ENCODE data around the gene PELI2.
A peak's percentile ranks its signal among the peaks of the same experiment; 100 is the strongest.

PELI2 gene

DNA sequence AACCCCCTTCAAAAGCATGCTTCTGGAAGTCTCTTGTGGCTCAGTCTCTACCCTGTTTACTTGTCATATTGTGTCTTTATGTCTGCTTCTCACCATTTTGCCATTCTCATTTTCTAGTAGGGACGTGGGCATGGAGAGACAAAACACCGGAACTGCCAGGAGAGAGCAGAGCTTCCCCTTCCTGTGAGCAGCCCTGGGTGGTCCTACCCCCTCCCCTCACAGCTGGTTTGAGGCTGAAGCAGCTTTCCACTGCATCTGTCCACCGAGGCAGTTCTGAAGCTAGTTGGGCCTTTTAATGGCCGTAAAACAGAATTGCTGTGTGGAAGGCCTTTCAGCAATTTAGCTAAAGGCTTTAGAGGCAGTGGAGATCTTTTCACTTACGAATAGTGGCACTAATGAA, 77.0 kb downstream of the PELI2 start:
- no peaks in the 10 kb centered on the region for H3K27me3 Mint-ChIP-seq
- peaks cover 29% of the 10 kb centered on the region for H3K4me1 Mint-ChIP-seq
- no peaks in the 10 kb centered on the region for H3K9me3 Mint-ChIP-seq
- H3K4me3 Mint-ChIP-seq = peak overlapping the region in 1 of 2 donors; percentile 51
- DNase-seq (no peak), ATAC-seq (no peak)
- peak overlapping the region in 1 of 2 donors; percentile 92 for H3K27ac Mint-ChIP-seq

DNA sequence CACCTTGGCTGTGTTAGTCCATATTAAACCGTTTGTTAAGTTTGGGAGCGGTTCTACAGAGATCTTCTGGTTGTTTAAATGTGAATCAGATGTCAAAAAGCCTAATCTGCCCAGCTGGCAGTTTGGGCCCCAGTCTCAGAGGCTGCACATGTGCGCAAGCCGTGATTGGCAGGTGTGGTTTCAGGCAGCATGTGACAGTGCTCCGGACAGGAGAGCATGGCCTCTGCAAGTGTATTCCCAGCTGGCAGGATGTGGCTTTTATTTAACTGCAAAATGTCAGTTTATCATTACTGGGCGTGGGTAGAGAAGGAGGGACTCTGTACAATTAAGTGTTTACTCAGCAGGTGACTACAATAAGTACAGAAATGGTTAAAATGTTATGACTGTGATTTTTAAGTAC, 77.5 kb downstream of the PELI2 start:
- ATAC-seq (peak; percentile 94), DNase-seq (peak in 1 of 2 donors; percentile 48)
- peaks cover 29% of the 10 kb centered on the region for H3K4me1 Mint-ChIP-seq
- H3K27me3 Mint-ChIP-seq = no peaks in the 10 kb centered on the region
- peak overlapping the region in 1 of 2 donors; percentile 92 for H3K27ac Mint-ChIP-seq
- no peaks in the 10 kb centered on the region for H3K9me3 Mint-ChIP-seq
- peak overlapping the region; percentile 51 to 66 for H3K4me3 Mint-ChIP-seq

DNA sequence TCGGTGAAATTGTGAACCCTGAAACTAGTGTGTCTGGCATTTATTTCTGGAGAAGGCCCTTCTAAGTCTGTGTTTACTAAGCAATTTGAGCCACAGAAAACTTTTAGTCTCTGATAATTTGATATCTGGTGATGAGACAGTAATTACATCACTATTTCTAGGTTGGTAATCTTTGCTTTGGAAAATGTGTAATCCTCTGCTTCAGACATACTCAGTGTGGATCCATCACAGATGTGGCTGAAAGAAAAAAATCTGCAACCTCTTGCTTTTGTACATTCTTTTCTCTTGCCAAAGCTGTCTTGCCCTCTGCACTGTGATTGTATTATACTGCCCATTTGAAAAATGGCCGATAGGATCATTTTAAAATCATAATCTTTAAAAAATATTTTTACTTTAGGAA, 78.1 kb downstream of the PELI2 start:
- no peaks in the 10 kb centered on the region for H3K9me3 Mint-ChIP-seq
- no peak overlapping the region for H3K4me3 Mint-ChIP-seq
- H3K27ac Mint-ChIP-seq = no peak overlapping the region
- ATAC-seq = no peak
- H3K4me1 Mint-ChIP-seq = peaks cover 29% of the 10 kb centered on the region
- no peak for DNase-seq
- H3K27me3 Mint-ChIP-seq = no peaks in the 10 kb centered on the region

DNA sequence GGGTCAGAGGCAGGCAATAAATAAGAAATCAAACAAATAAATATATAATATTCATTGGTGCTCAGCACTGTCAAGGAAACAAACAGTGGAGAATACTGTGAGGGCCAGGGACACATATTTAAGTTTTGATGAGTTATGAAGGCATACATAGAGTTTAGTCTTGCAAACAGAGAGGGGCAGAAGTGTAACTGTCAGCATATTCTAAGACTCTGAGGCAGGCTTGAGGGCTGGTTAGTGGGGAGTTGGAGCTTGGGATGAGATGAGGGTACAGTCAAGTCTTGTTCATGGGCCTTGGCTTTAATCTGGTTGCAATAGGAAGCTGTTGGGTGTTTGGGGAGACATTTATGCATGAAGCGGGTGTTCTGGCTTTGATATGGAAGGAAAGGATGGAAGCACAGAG, 78.9 kb downstream of the PELI2 start:
- Mint-ChIP-seq H3K27ac (no peak overlapping the region), H3K9me3 (no peaks in the 10 kb centered on the region), H3K27me3 (no peaks in the 10 kb centered on the region), H3K4me1 (peaks cover 31% of the 10 kb centered on the region), H3K4me3 (no peak overlapping the region)
- DNase-seq = no peak
- ATAC-seq = no peak

DNA sequence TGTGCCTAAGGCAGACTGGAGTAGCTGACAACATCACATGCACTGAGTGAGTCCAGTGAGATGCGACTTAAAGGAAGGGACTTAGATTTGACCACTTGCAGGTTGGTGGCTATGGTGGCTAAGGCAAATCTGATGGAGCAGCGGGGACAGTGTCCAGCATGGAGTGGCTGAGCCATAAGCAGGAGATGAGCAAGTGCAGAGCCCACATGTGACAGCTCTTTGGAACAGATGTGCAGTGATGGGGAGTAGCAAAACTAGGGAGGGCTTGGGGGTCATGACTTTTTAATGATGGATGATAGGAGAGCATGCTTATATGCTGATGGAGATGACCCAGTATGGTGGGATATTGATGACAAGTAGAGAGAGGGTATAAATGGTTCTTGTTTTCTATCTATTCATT, 80.2 kb downstream of the PELI2 start:
- Mint-ChIP-seq H3K27me3 (no peaks in the 10 kb centered on the region), H3K4me3 (no peak overlapping the region), H3K27ac (no peak overlapping the region), H3K9me3 (no peaks in the 10 kb centered on the region), H3K4me1 (peaks cover 31% of the 10 kb centered on the region)
- no peak for DNase-seq
- ATAC-seq = no peak

DNA sequence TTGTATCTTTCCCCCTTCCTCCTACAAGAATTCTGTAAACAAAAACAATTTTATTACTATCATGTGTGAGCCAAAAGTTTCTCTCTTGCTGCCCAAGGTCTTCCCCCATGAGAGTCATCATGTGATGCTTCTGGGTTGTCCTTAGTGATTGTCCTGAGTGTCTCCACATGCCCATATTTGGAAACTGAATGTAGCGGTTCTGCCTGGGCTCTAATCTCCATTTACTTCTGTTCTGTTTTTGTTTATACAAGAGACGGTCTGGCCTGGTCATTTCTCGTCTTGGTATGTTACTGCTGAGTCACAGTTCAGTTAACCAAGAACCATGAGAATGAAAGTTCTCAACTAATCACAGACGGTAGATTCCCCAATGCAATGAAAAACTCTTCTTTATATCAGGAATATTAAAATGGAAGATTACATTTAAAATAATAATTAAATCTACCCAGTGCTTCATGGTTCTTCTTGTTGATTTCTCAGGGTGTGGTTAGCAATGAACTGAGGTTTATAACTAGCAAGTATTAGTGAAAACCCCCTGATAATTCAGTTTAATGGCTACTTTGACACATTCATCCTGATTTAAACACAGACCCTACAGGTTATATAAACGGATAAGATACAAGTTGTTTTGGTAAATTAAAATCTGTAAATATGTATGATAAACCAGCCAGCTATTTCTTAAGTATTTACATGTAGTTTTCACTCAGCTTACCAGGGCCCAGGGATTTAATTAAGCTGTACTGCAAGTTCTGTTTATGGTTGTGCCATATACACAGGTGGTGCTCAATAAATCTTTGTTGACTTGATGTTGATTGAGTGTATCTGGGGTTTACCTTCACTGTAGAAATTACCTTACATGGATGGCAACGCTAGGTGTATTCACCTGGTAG, 81.1 kb downstream of the PELI2 start:
- no peak for ATAC-seq
- H3K9me3 Mint-ChIP-seq = no peaks in the 10 kb centered on the region
- peaks cover 25% of the 10 kb centered on the region for H3K4me1 Mint-ChIP-seq
- no peak for DNase-seq
- no peak overlapping the region for H3K4me3 Mint-ChIP-seq
- no peak overlapping the region for H3K27ac Mint-ChIP-seq
- no peaks in the 10 kb centered on the region for H3K27me3 Mint-ChIP-seq

DNA sequence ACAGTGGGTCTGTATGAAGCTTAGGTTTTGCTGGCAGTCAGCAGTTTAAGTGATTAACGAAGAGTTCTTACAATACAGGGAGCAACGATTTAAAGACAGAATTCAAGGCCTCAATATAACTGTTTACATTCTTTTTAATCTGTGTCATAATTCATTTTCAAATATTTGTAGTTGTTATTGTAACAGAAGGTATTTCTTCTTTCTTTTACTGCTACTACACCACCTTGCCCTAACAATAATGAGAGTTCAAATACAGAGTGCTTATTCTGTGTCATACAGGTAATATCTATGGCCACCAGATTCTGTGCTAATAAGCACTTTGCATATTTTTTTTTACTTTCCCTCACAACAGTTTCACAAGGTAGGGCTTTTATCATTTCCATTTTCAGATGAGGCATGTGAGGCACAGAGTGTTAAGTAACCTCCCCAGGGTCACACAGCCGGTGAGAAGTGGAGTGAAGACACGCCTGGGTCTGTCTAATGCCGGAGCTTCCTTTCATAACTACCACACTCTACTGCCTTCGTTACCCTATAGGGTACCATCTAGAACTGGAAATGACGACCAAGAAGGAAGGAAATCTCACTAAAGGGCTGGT, 81.9 kb downstream of the PELI2 start:
- ATAC-seq = no peak
- H3K27me3 Mint-ChIP-seq = no peaks in the 10 kb centered on the region
- H3K4me1 Mint-ChIP-seq = peaks cover 17% of the 10 kb centered on the region
- no peak for DNase-seq
- no peak overlapping the region for H3K27ac Mint-ChIP-seq
- no peak overlapping the region for H3K4me3 Mint-ChIP-seq
- no peaks in the 10 kb centered on the region for H3K9me3 Mint-ChIP-seq

DNA sequence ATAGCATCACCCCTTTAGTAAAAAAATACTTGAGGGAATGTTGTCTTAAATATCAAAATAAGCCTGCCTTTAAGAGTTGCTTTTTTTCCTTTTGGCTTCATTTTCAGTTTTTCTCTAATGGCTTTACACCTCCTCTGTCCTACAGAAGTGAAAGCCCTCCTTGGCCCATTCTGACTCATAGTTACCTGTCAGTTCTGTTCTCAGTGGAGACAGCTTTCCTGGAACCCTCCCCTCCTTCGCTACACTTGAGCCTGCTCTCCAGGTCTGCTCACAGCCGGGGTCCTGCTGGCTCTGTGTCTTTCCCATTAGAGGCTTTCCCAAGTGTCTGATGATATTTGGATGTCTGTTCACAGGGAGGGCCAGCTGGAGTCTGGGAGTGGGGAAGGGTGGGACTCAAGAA, 84.0 kb downstream of the PELI2 start:
- H3K27me3 Mint-ChIP-seq = no peaks in the 10 kb centered on the region
- peak; percentile 92 for ATAC-seq

DNA sequence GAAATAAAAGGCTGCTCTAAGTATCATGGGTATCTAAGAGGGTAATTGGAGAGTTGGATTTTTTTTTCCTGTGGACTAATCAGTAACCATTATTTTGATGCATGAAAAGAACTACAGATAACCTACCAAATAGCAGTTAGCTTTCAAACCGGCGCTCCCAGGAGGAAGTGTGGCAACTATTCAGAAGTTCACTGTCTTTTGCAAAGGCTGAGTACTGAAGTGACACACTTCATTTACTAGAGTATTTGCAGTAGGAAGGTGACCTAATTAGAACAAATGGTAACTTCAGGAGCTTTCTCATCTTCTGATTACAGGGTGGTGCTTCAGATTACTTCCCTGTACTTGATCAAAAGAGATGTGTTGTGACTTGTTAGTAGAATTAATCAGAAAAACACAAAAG, 87.7 kb downstream of the PELI2 start:
- Mint-ChIP-seq H3K9me3 (no peaks in the 10 kb centered on the region), H3K4me1 (peaks cover 6% of the 10 kb centered on the region), H3K4me3 (no peak overlapping the region), H3K27ac (no peak overlapping the region), H3K27me3 (no peaks in the 10 kb centered on the region)
- no peak for ATAC-seq
- no peak for DNase-seq

More for the DNA sequence above, 84.0 kb downstream of the PELI2 start:
- DNase-seq = peak in 1 of 2 donors; percentile 19
- Mint-ChIP-seq H3K9me3 (no peaks in the 10 kb centered on the region), H3K27ac (peak overlapping the region in 1 of 2 donors; percentile 5), H3K4me3 (no peak overlapping the region), H3K4me1 (peaks cover 6% of the 10 kb centered on the region)

DNA sequence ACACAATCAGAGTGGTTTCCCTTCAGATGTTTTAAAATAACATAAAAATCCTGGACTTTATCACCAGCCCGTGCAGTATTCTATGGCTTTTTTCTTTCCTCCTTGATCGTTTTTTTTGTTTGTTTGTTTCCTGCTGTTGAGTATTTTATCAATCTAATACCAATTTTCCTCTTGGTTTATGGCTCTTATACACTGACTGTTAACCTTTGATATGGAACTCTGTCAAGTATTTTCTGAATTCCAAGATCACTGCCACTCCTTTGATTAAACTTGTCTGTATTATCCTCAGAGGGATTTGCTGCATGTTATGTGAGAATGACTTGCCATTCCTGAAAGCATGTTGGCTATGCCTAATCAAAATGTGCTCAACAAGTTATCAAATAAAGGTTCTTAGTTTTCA, 88.4 kb downstream of the PELI2 start:
- ATAC-seq (no peak), DNase-seq (no peak)
- Mint-ChIP-seq H3K4me3 (no peak overlapping the region), H3K27me3 (no peaks in the 10 kb centered on the region), H3K9me3 (no peaks in the 10 kb centered on the region), H3K27ac (no peak overlapping the region), H3K4me1 (peaks cover 6% of the 10 kb centered on the region)

DNA sequence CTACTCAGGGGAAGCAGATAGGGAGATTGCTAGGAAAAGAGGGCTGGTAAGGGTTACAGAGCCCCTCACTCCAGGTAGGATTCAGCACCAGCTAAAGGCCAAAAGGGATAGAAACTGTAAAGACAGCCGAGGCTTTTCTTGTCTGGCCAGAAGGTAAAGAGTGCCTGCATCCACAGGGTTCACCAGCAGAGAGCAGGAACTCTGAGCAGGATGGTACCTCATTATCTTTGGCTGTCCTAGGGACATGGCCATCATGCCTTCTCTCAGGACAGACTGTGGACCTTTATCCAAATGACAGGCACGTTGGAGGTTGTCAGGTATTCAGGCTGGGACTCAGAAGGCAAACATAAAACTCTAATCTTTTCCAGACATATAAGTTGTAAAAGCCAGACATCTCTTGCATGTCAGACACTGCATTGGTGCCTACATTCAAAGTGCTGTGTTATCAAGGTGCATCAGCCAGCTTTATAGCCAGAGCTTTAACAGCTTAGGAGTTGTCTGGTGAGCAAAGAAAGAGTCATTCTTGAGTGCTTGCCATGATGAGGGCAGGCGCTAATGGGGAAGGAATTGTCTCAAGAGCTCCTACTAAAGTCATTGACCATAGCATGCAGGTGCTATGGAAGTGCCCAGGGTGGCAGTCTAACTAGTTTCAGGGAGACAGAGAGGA, 89.5 kb downstream of the PELI2 start:
- Mint-ChIP-seq H3K27me3 (no peaks in the 10 kb centered on the region), H3K4me1 (no peaks in the 10 kb centered on the region), H3K27ac (no peak overlapping the region), H3K4me3 (no peak overlapping the region), H3K9me3 (no peaks in the 10 kb centered on the region)
- DNase-seq (no peak), ATAC-seq (no peak)

DNA sequence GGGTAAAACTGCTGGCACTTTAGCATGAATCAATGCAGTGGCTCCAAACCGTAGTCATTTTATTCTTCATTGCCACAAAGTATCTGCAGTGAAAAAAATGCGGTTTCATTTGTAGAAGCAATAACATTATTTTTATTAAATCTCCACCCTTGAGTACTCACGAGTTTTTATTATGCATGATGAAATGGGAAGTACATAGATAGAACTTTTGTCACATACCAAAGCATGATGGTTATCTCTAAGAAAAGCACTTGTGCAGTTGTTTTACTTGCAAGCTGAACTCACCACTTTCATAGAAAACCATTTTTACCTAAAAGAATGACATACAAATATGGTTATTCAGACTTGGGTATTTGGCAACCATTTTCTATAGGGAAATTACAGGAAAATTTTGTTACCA, 90.3 kb downstream of the PELI2 start:
- no peak for ATAC-seq
- peaks cover 5% of the 10 kb centered on the region for H3K27me3 Mint-ChIP-seq

DNA sequence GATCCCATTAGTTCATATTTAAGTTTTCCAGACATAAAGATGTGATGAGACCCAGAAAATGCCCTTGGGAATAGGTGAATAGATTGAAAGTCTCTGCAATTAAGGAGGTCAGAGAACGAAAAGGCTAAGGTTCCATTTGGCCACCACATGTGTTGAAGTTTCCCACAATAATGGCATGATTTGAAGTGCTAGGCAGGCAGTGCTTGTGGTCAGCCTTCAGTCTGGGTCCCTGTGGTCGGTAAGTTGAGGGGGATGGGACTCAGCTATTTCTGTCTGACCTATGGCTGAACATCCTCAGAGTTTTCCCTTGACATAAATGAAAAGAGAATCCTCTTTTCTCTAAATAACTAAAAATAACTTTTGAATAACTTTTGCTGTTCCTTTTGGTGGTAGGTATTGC, 92.4 kb downstream of the PELI2 start:
- no peak overlapping the region for H3K4me3 Mint-ChIP-seq
- no peaks in the 10 kb centered on the region for H3K4me1 Mint-ChIP-seq
- ATAC-seq (no peak), DNase-seq (no peak)
- no peak overlapping the region for H3K27ac Mint-ChIP-seq
- peaks cover 13% of the 10 kb centered on the region for H3K27me3 Mint-ChIP-seq
- no peaks in the 10 kb centered on the region for H3K9me3 Mint-ChIP-seq

More for the DNA sequence above, 90.3 kb downstream of the PELI2 start:
- Mint-ChIP-seq H3K9me3 (no peaks in the 10 kb centered on the region), H3K4me1 (no peaks in the 10 kb centered on the region), H3K27ac (no peak overlapping the region), H3K4me3 (no peak overlapping the region)
- no peak for DNase-seq

DNA sequence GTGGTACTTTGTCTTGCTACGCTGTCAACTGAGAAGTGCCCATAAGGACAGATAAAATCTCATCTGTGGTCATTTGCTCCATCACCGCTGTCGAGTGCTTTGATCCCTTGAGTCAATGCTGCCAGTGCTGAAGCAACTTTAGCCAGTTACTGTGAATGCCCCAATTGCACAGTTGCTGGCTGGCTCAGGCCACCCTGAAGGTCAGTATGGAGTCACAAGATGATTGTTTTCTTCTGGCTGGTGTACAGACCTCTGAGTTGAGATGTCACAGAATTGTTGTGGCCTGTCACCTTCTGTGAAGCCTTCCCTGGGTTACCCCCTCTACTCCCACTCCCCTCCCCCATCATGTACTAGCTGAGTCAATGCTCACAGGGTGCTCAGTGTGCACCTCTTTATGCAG, 92.9 kb downstream of the PELI2 start:
- Mint-ChIP-seq H3K9me3 (no peaks in the 10 kb centered on the region), H3K4me3 (no peak overlapping the region), H3K27me3 (peaks cover 13% of the 10 kb centered on the region), H3K4me1 (no peaks in the 10 kb centered on the region), H3K27ac (no peak overlapping the region)
- no peak for DNase-seq
- no peak for ATAC-seq

DNA sequence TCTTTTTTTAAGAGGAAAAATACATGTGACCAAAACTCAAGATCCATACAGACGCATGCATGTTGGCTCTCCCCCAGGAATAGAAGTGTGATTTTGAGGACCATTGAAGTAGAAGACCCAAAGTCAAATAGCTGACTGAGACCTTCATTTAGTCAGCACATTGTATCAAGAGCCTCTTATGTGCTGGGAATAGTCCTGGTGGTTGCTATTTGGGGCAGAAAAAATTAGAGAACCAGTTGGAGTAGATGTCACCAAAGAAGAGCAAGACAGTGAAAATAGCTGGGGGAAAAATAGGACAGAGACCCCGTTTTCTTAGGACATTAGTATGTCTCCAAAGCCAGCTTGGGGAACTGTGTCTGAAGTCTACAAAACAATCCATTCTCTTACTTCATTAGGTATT, 93.6 kb downstream of the PELI2 start:
- Mint-ChIP-seq H3K4me1 (no peaks in the 10 kb centered on the region), H3K27ac (no peak overlapping the region), H3K27me3 (peaks cover 13% of the 10 kb centered on the region), H3K4me3 (no peak overlapping the region), H3K9me3 (no peaks in the 10 kb centered on the region)
- ATAC-seq = no peak
- DNase-seq = no peak

DNA sequence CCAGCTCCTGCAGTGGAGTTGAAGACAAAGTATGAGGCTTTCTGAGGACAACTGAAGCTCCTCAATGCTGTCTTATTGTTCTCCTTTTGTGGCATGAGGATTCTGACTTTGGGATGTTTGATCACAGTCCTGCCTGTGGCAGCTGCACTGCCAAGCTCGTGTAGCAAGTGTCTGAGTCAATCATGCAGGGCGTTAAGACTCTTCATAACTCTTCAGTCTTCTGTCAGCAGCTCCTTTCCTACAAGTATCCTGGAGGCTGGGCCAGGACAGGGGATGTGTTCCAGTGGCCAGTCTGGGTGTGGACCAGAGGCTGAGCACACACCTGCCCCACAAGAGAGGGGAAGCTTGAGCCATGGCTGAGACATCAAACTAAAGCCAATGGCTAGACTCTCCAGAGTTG, 94.3 kb downstream of the PELI2 start:
- Mint-ChIP-seq H3K4me1 (no peaks in the 10 kb centered on the region), H3K9me3 (no peaks in the 10 kb centered on the region), H3K27ac (no peak overlapping the region), H3K4me3 (no peak overlapping the region), H3K27me3 (peaks cover 13% of the 10 kb centered on the region)
- ATAC-seq (no peak), DNase-seq (no peak)
